CD4-positive, alpha-beta T cell treated with Interleukin-2 at 100 ng/mL for 4 hours (primary cell): ENCODE results near the gene STK16.
"Not testable (repeated sequence)": the region's sequence is repeated elsewhere in the genome, so short reads cannot be mapped to it uniquely, and the experiment has no call there.

Source experiments
- DNase-seq: peaks from one replicate; pipeline ENCODE4 v3.0.0-alpha.2; 2020; ENCODE audit warnings: low spot score

Gene STK16

GRCh38 chr2:219271021-219271420 lies 25.7 kb downstream of the STK16 start:
- no peak for DNase-seq

- no peak for DNase-seq
Measured at GRCh38 chr2:219272356-219272755, 27.1 kb downstream of the STK16 start.

- DNase-seq: no peak
Measured at GRCh38 chr2:219272995-219273394, 27.7 kb downstream of the STK16 start.

- no peak for DNase-seq
Measured at GRCh38 chr2:219273937-219274336, 28.7 kb downstream of the STK16 start.

GRCh38 chr2:219274361-219274921 lies 29.2 kb downstream of the STK16 start:
- no peak for DNase-seq

GRCh38 chr2:219277703-219278654 lies 32.7 kb downstream of the STK16 start:
- peak; percentile 78 for DNase-seq

GRCh38 chr2:219278655-219279150 lies 33.4 kb downstream of the STK16 start:
- no peak for DNase-seq

- DNase-seq: peak; percentile 98
Measured at GRCh38 chr2:219279151-219279915, 34.1 kb downstream of the STK16 start, which contains the start of gene DNAJB2. Gene DNAJB2 (plus strand): TSS chr2:219279366. CDS start chr2:219279834, 468 bp downstream.

- DNase-seq: no peak
Measured at GRCh38 chr2:219279916-219280516, 34.7 kb downstream of the STK16 start.

- DNase-seq: no peak
Measured at GRCh38 chr2:219280651-219281050, 35.4 kb downstream of the STK16 start.

- no peak for DNase-seq
Measured at GRCh38 chr2:219281588-219281987, 36.3 kb downstream of the STK16 start.

- no peak for DNase-seq
Measured at GRCh38 chr2:219282375-219282774, 37.1 kb downstream of the STK16 start.

- DNase-seq: no peak
Measured at GRCh38 chr2:219282943-219283581, 37.8 kb downstream of the STK16 start.

- DNase-seq: no peak
Measured at GRCh38 chr2:219284501-219285372, 39.5 kb downstream of the STK16 start.

- no peak for DNase-seq
Measured at GRCh38 chr2:219285373-219285735, 40.1 kb downstream of the STK16 start.

GRCh38 chr2:219285894-219286425 lies 40.7 kb downstream of the STK16 start:
- no peak for DNase-seq

- DNase-seq: no peak
Measured at GRCh38 chr2:219286436-219287115, 41.3 kb downstream of the STK16 start.

GRCh38 chr2:219287116-219287440 lies 41.8 kb downstream of the STK16 start:
- not testable (repeated sequence) for DNase-seq

- DNase-seq: no peak
Measured at GRCh38 chr2:219287580-219288265, 42.4 kb downstream of the STK16 start.
